Measurements from ENCODE around the gene BLNK.

BLNK gene

DNA sequence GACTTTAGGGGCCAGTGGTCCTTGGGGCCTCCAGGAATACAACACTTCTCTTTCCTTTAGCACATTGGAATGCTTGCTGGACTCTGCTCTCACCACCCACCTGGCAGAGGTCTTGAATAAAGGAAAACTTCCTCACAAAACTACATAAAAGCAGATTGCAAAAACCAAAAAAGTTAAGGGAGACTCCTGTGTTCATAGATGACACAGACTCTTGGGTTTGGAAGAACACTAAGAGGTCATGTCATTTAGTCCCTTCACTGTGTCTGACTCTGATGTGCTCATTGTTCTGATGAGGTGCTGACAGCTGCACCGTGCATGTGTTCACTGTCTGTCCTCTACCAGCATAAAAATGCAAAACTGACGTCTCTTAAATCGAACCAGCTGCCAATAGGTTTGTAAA, 11.4 kb downstream of the BLNK start:
- no peak for DNase-seq

DNA sequence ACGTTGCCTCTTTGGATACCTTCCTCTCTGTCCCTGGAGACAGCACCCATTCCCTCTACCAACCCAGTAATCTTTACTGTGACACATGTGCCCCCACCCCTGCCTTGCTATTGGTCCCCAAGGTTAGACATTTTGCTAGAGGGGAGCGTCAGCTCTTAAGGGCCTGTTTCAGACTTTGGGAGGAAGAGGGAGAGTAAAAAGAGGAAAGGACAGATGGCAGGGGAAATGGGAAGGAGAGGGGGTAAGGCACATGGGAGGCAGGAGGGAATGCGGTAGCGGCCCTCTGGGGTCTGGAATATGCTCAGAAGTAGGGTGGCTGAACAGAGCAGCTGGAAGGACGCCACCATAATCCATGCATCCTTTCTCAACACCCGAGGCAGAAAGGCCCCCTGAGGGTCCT, 12.2 kb downstream of the BLNK start:
- no peak for DNase-seq

DNA sequence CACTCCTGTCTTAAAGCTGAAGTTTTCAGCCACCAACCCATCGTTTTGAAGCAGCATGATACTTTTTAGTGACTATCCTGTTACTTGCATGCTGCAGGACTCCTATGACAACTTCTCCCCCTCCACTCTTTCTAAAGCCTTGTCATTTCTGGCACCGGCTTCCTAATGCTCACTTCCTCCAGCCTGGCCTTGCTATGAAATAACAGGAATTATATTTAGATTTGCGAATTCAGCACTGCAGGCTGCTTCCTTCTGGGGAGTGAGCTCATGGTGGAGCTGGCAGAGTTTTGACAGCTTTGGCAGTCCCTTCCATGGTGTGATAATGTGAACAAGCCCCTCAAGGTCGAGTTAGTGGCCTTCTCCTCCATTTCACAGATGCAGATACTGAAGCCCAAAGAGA, 13.4 kb downstream of the BLNK start:
- DNase-seq = peak; percentile 42

DNA sequence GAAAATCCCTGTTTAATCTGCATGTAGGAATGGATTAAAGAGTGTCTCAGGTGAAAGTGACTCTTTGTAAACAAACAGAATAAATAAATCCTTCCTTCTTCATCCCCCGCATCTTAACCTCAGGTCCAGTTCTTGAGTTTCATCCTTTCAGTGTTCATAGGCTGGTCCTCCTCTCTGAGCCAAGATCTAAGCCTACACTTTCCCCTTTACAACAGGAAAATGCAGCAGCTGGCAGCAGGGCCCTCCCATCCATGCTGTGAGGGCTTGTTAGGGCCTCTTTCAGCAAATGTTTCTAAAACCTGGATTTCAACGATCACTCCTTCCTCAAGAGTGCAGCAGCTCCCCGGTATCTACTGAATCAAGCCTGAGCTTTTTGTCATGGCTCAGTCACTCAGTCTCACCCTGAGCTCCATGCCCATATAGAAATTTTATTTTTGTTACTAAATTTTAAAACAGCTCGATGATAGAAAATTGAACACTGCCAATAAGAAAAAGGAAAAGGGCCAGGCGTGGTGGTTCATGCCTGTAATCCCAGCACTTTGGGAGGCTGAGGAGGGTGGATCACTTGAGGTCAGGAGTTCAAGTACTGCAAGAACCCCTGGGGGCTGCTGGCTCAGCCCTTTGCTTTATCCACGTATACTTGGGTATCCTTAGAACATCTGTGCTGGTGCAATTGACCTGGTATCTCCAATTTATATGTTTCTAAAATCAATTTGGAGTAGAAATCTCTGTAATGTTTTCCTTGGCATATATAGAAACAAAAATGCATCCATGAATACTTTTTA, 15.6 kb downstream of the BLNK start:
- DNase-seq = no peak

DNA sequence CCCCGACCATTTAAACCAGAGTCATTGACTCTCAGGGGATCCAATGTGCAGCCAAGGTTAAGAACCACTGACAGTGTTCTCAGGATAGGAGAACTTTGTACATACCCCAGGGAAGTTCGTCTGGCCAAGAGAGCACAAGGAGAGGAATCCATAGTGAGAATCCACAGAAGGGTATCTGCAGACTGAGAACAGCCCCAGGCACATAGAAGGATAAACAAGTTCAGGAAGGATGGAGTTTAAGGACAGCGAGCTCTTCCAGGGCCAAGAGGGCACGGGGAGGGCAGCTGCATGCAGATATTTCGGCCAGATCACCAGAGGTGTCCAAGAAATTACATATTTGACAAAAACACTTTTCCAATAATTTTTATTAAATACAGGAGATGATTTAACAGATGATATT, 16.4 kb downstream of the BLNK start:
- no peak for DNase-seq

DNA sequence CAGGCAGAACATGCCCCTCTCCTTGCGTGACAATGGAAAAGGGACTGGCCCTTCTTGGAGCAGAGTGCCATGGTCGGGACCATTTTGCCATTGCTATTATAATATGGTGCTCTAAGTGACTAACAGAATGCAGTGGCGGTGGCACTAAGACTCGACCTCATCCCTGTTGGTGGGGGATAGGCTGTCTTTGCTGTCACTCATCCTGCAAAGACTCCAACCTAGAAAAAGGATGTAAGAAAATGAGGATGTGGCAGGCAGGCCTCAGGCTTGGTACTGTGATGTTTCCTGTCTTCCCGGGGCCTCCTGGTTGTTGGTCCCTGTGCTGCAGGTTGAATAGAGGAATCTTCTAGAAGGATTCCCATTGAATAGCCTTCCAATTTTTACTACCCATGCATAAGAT, 18.6 kb downstream of the BLNK start:
- DNase-seq = no peak

DNA sequence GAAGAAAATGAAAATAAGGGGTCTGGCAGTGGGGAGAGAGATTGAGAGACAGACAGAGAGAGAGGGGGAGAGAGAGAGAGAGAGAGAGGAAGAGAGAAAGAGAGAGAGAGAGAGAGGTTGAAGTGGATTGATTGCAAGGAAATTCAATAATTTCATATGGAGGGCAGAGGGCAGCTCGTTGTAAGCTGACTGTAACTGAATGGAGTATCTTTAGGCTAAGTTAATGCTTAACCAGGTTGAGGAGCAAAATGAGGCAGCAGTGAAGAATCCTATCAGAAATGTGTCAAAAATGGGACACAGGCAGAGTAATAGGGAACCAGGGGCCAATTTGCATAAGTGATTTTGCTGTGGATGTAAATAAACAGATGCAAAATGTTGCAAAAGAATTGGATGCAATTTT, 21.0 kb downstream of the BLNK start:
- no peak for DNase-seq

DNA sequence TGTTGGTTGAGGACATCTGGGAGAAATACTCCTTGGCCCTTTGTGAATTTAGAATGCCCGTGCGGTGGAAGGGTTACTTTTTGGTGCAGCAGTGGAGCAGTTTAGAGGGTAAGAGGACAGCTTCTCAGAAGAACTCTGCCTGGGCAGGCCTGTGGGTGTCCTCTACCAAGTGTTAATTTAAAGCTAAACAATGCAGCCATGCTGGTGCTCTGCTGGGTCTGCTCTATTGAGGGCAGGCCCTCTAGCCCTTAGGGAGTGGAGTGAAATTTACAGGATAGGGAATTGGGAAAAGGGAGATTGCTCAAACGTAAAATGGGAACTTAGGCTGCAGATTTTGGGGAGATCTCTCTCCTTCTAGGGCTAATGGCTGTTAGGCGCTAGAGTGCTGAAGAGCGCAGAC, 22.1 kb downstream of the BLNK start:
- DNase-seq = no peak

DNA sequence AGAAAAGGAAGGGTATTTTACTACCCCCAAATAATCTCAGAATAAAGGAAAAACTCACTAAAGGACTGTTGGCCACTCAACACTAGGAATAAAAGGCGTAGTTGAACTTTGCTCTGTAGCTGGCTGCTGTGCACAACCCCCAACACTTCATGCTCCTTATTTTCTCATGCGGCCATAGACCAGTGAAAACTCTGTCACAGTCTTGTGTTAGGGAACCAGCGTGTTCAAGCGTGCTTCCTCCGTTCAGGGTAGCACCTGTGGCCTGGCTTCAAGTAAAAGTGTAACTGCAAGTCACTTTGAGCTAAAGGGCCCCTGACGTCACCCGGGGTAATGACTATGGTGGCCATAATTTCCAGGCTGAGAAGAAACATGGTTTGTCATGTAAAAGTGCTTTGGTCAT, 27.0 kb downstream of the BLNK start:
- no peak for DNase-seq

DNA sequence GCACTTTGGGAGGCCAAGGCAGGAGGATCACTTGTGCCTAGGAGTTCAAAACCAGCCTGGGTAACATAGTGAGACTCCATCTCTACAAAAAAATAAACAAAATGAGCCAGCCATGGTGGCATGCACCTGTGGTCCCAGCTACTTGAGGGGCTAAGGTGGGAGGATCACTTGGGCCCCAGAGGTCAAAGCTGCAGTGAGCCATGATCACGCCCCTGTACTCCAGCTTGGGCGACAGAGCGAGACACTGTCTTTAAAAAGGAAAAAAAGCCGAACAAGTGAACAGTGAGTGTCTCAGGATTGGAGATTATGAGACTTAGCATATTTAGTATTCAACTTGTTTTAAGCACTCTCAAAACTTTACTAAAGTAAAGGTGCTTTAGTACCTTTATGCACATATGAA, 28.1 kb downstream of the BLNK start:
- no peak for DNase-seq

DNA sequence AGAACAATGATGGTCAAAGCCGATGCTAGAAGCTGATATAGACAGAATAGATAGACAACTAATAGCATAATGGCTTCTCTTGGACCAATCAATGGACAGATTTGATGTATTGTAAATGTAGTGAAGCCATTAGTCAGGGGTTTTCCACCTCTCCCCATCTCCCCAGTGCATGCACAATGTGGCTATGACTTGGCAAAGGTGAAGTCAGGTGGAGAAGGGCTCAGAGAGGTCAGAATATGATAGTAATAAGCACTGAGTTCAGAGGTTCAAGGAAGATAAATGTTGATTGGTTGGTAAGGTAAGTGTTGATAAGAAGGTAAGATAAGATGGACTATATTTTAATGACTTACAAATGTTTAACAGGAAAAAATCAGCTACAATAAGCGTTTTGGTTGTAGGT, 28.5 kb downstream of the BLNK start:
- no peak for DNase-seq

DNA sequence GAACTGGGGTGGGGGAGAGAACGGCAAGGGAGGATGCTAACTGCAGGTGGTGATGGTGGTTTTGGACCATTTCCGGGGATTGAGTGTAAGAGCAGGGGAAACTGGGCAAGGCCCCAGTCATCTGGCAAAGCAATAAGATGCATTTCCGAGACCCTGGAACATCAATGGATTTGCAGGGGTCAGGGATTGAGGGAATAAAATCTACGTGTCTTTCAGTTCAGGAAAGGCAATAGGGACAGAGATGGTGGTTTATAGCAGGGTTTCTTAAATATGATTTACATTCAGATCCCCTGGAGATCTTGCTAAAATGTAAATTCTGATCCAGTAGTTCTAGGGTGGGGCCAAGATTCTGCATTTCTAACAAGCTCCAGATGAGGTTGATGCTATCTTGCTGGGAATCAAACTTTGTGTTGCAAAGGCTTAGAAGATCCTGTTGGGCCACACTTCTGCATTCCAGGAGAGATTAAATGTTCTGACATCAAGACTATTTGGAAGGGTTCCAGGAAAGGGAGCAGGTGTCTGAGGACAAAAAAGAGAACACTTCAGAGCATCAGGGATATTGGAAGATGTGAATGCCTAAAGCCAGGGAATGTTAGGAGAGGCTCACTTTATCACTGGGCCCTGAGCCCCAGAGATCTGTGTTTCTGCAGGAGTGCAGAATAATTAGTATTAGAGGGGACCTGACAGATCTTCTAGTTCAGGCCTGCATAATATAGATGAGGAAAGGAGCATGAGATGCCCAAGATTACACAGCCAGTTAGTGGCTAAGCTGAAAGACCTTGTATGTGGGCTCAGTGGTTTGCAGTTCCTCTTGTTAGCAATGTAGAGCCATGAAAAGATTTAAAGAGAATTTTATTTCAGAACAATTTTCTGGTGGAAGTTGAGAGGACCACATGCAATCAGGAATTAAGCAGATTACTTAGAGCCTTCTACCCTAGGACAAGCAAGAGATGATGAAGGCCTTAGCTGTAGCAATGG, 32.4 kb downstream of the BLNK start:
- no peak for DNase-seq

DNA sequence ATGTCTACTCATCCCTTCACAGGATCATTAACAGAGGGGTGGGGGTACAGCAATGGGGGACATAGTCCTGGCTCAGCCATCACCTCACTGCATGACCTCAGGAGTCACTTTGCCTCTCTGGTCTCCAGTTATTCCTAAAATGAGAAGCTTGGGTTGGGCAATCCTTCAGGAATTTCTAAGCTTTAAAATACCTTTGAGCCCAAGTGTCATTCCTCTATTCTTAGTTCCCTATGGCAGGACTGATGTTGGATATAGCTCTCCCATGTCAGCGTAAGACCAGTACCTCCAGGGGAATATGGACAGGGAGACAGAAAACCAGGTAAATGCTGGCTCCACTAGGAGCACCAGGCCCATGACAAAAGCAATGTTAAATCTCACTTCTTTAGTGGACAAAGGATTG, 34.5 kb downstream of the BLNK start:
- no peak for DNase-seq

DNA sequence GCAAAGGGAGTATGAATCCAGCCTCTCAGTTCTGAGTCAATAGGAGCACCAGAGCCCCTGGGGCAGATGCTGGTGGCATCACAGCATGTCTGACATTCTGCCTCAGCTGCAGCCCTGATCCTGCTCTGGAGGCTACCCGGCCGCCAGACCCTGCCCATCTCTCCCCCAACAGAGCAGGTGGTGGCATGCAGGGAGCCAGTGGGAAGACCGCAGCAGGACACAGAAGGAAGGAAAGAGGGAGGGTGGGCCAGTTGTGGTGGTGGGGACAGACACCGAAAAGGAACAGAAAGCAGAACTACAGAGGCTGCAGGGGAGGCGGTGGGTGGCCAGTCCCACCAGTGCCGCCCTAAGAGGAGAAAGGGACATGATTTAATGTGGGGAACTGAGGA, 35.3 kb downstream of the BLNK start:
- no peak for DNase-seq

DNA sequence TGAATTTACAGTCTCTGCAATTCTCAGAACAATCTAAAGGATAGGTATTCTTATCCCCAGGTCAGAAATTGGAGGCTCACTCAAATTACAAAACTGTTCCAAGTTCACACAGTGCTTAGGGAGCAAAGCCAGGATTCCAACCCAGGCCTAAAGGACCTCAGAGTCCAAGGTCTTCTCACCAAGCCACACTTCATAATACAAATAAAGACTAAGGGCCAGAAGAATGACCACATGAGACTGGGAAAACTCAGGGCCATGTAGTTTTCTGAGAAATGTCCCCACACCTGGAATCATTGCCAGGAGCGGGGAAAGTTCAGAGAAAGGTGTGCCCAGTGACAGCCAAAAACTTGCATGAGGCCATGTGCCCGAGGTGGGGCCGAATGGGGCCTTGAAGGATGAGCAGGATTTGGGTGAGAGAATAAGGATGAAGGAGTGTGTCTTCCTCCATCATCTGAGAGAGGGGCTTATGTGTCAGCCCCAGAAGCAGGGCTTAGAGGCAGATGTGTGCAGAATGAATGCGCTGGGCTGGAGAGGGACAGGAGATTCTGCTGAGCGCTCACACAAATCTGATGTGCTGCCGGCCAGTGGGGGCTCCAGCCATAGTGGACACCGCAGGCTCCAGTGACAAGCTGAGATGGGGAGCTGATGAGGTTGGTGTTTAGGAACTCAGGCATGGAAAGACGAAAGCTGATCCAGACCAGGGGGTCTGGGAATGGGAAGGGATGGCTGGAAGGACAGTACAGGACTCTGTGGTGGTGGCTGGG, 35.9 kb downstream of the BLNK start:
- DNase-seq = no peak

DNA sequence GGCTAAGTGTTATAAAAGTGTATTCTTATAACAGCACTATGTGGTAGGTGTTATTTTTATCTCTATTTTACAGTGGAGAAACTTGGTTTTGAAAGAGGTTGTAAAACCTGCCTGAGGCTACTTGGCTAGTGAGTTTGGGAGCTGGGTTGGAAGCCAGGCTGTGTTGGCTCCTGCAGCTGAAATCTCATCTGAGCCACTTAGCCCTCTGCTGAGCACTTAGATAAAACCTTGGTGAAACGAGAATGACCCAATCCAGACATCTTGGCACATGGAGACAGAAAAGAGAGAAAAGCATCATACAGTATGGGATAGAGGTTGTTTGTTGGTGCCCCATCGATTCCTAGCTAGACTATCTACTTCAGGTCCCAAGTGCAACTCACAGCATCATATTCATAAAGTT, 37.4 kb downstream of the BLNK start:
- DNase-seq = no peak

DNA sequence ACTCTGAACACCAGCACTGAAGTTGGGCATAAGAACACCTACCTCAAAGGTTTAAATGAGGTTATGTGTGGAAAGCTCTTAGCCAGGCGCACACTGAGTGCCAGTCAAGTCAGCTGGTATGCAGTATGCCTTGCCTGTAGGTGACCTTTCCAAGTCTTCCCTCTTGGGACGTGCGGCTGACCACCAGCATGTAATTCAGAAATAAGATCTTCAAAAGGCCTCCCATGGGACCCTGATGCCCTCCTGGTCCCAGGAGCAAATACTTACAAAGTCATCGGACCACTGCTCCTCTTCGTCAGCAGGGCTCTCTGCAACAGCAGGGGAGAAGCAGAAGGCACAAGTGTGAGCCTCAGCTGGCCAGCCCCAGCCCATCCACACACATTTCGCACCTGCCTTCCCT, 40.8 kb downstream of the BLNK start:
- DNase-seq = no peak

DNA sequence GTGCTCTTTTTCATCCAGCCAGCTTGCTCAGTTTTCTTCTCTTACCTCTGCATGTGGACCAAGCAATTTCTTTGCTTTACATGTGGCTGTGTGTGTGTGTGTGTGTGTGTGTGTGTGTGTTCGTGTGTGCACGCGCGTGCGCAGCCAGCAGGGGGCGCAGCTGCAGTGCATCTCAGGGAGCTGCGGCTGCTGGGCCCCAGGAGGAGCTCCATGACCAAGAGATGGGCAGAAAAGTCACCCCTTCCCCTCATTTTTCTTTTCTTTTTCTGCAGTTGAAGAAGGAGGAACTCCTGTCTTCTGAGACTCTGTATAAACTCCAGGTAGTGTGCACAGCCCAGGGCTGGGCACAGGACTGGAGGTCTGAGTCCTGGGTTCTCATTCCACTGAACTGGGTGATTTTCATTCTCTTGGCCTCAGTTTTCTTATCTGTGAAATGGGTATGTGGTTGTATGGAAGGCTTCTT, 41.8 kb downstream of the BLNK start:
- DNase-seq = peak; percentile 74

DNA sequence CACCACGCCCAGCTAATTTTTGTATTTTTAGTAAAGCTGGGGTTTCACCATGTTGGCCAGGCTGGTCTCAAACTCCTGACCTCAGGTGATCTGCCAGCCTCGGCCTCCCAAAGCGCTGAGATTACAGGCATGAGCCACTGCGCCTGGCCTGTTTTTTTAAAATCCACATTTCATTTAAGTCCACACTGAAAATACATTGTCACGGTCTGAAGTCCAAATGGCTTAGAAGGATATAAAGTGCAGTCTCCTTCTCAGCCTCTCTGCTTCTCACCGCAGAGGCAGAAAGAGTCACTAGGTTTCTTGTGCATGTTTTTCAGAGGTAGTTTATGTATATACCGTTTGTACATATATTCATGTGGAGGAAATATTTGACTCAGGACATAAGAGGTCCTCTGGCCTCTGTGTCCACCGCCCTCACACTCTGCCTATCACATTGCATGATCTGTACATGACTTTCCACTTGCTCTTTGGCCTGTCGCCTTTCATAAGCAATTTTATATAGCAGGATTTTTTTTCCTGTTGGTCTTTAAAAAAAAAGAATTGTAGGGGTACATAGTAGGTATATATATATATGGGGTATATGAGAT, 42.9 kb downstream of the BLNK start:
- DNase-seq = no peak

DNA sequence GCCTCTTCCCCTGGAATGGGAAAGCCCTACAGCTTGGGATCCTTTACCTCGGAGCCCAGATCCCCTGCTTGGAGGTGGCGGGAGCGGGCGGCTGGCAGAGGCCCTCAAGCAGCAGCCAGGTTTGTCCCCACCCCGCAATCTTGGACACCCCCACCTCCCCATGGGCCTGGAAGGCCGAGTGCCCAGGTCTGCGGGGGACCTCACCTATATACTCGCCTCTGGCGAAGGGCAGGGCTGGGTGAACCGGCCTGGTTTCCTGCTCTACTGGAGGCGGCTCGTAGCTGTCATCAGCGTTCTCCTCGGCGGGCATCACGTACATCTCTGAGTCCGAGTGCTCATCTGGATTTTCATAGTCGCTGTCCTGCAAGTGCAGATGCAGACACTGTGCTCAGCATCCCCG, 44.2 kb downstream of the BLNK start:
- no peak for DNase-seq

DNA sequence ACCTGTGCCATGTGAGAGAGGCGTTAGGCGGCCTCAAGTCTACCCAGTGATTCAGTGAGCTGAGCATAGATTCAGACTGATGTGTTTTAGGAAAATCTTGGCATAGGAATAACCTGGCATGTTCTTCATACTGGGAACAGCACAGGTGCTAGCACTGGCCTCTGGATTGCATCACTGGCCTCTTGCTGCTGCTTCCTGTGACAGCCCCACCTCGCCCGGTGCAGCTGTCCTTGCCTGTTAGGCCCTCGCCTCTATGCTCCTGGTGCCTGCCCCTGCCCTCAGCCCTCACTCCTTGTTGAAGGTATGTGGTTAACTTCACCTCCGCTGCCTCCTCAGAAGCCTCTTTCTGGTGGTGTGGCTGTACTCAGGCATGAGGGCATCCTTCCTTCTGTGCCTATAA, 46.2 kb downstream of the BLNK start:
- no peak for DNase-seq

DNA sequence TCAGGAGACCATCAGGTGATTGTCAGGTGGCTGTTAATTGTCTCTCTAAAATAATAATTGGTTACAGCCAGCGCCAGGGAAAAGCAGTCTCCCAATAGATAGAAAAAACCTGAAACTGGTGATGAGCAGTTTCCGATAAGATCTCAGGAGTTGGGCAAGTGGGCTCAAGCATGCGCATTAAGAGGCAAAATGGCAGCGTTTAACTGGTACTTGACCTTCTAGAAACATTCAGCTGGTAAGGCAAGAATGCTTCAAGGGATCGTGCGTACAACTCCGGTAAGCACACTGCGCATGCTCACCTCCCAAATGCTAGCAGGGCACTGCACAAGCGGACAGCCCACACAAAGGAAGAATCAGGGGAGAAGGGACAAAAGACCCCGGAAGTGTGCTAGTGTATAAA, 48.5 kb downstream of the BLNK start:
- no peak for DNase-seq

DNA sequence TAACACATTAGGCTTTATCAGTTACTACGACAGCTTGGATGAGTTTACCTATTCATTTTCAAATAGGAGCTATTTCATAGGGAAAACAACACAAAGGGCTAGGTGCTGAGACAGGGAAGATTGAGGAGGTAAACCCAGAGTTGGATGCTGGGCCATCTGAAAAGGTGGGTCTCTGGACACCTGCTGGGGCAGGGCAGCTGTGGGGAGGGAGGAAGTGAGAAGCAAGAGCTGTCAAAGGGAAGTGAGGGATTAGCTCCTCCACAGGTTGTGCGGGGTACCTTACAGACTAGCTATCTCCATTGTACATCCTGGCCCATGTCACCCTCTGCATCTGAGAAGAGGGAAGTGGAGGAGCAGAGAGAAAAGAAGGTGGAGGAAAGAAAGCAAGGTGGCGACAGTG, 48.9 kb downstream of the BLNK start:
- DNase-seq = no peak
